Measurements from ENCODE around the gene SAV1. TPM values are rescaled to one million over a fixed set of nuclear protein-coding genes. Genes with fewer than 3 reads are reported as not detected.

SAV1 gene
- total RNA-seq, 2 experiments from 2014 or later, result 10.4 to 17.9 TPM

DNA sequence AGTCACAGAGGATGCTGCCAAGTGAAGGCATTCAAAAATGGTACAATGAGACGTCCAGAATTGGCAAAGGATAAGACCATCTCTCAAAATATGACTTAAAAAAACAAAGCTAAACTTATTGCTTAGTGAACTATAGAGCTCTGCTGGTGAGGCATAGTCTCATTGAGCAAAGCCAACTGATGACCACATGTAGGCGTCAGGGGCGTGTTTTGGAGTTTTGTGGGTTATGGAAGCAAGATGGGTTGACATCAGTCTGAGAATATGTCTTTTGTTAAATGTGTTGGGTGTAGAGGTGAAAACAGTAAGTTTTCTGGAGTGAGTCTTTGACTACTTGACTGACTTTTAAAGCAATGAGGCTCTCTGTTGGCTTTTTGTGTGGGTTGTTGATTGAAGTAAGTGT is 60.9 kb downstream of the SAV1 start:
- Histone ChIP-seq H3K4me3 (ENCODE audit: low read depth, low read length, poor library complexity, severe bottlenecking) (no peak overlapping the region), H3K9me3 (ENCODE audit: low read length) (no peaks in the 10 kb centered on the region), H3K4me1 (ENCODE audit: insufficient read depth, low read length, poor library complexity, severe bottlenecking) (no peaks in the 10 kb centered on the region), H3K79me2 (ENCODE audit: insufficient read depth, low read depth, low read length) (no peaks in the 10 kb centered on the region), H4K20me1 (ENCODE audit: insufficient read depth, low read length) (no peaks in the 10 kb centered on the region), H2AFZ (ENCODE audit: low read length) (no peak overlapping the region), H3K9me2 (ENCODE audit: insufficient read depth, low read length) (no peaks in the 10 kb centered on the region), H3K4me2 (ENCODE audit: low read length) (no peak overlapping the region), H3K27ac (ENCODE audit: low read depth, low read length, poor library complexity, severe bottlenecking) (no peak overlapping the region), H3K36me3 (ENCODE audit: insufficient read depth, low read length) (no peaks in the 10 kb centered on the region)
- ChIA-PET CTCF (ENCODE audit: unreplicated experiment) (no interaction called here), POLR2A (interaction anchor here (0.5 to 0.7 kb wide), 2 partner anchors 1470 to 1782 kb away, joined by 3 read pairs; no protein-coding TSS in a partner anchor)
- no TSS peak for BruUV-seq (replicated peaks)
- no peak for TF ChIP-seq EZH2phosphoT487 (IDR thresholded peaks at IDR 0.05; ENCODE audit: borderline replicate concordance, low read depth, low read length)
- TF ChIP-seq, protein P1, sequence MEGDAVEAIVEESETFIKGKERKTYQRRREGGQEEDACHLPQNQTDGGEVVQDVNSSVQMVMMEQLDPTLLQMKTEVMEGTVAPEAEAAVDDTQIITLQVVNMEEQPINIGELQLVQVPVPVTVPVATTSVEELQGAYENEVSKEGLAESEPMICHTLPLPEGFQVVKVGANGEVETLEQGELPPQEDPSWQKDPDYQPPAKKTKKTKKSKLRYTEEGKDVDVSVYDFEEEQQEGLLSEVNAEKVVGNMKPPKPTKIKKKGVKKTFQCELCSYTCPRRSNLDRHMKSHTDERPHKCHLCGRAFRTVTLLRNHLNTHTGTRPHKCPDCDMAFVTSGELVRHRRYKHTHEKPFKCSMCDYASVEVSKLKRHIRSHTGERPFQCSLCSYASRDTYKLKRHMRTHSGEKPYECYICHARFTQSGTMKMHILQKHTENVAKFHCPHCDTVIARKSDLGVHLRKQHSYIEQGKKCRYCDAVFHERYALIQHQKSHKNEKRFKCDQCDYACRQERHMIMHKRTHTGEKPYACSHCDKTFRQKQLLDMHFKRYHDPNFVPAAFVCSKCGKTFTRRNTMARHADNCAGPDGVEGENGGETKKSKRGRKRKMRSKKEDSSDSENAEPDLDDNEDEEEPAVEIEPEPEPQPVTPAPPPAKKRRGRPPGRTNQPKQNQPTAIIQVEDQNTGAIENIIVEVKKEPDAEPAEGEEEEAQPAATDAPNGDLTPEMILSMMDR (conservative IDR thresholded peaks at IDR 0.05; ENCODE audit: low read length), result no peak
- DNase-seq (ENCODE audit: low spot score), result no peak
- intact Hi-C loops (cut with micrococcal nuclease; ENCODE audit: unreplicated experiment), result loop anchor here (10.0 kb wide), 1 partner anchor 608 kb away; no protein-coding TSS in a partner anchor

DNA sequence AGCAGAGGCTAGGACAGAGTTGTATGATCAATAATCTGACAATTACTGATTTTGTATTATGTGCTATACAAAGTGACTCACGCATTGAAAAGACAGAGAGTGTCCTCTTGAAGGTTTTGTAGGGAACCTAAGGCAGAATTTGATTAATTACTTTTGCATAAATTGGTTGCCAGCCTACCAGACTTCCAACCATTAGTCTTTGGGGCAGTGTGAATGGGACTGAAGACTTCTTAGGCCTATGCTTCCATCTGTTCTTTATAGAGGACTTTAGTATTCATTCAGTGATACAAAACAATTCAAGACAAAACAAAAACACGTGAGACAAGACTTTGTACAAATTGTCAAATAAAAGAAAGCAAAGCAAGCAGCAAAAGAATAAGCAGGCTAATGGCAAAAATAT is 61.6 kb downstream of the SAV1 start:
- no peak for DNase-seq (ENCODE audit: low spot score)
- no TSS peak for BruUV-seq (replicated peaks)
- Histone ChIP-seq H3K4me3 (ENCODE audit: low read depth, low read length, poor library complexity, severe bottlenecking) (no peak overlapping the region), H4K20me1 (ENCODE audit: insufficient read depth, low read length) (no peaks in the 10 kb centered on the region), H3K9me3 (ENCODE audit: low read length) (no peaks in the 10 kb centered on the region), H3K4me2 (ENCODE audit: low read length) (no peak overlapping the region), H3K36me3 (ENCODE audit: insufficient read depth, low read length) (no peaks in the 10 kb centered on the region), H3K9me2 (ENCODE audit: insufficient read depth, low read length) (no peaks in the 10 kb centered on the region), H3K4me1 (ENCODE audit: insufficient read depth, low read length, poor library complexity, severe bottlenecking) (no peaks in the 10 kb centered on the region), H3K79me2 (ENCODE audit: insufficient read depth, low read depth, low read length) (no peaks in the 10 kb centered on the region), H3K27ac (ENCODE audit: low read depth, low read length, poor library complexity, severe bottlenecking) (no peak overlapping the region), H2AFZ (ENCODE audit: low read length) (no peak overlapping the region)
- CTCF ChIA-PET (ENCODE audit: unreplicated experiment), result no interaction called here
- POLR2A ChIA-PET, result interaction anchor here (0.7 to 1.3 kb wide), 2 partner anchors 27 to 488 kb away, joined by 3 read pairs; no protein-coding TSS in a partner anchor
- intact Hi-C loops (cut with micrococcal nuclease; ENCODE audit: unreplicated experiment), result loop anchor here (10.0 kb wide), 1 partner anchor 608 kb away; no protein-coding TSS in a partner anchor
- TF ChIP-seq, protein P1 (conservative IDR thresholded peaks at IDR 0.05; ENCODE audit: low read length), result no peak
- no peak for TF ChIP-seq EZH2phosphoT487 (IDR thresholded peaks at IDR 0.05; ENCODE audit: borderline replicate concordance, low read depth, low read length)

DNA sequence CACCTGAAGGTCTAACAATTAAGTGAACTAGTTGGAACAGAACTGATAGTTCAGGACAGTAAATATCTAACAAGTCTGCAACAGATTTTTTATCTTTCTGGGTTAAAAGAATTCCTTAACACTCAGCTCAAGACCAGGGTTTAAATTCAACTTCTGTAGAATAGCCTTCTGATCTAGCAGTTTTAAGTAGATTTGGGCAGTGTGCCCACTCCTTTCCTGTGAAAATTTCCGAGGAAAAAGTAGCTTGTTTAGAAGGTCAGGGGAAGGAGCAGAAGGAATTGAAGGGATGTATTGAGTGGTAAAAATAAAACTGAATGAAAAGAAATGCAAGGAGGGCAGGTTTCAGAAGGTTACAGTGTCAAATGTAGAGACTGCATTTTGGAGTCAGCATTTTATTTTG is 62.3 kb downstream of the SAV1 start:
- no peak overlapping the region for H3K4me3 ChIP-seq (ENCODE audit: low read depth, low read length, poor library complexity, severe bottlenecking)
- no peaks in the 10 kb centered on the region for H4K20me1 ChIP-seq (ENCODE audit: insufficient read depth, low read length)
- H3K9me3 ChIP-seq (ENCODE audit: low read length), result no peaks in the 10 kb centered on the region
- no peak overlapping the region for H2AFZ ChIP-seq (ENCODE audit: low read length)
- no peak for TF ChIP-seq EZH2phosphoT487 (IDR thresholded peaks at IDR 0.05; ENCODE audit: borderline replicate concordance, low read depth, low read length)
- TF ChIP-seq, protein P1 (conservative IDR thresholded peaks at IDR 0.05; ENCODE audit: low read length), result no peak
- no peak overlapping the region for H3K27ac ChIP-seq (ENCODE audit: low read depth, low read length, poor library complexity, severe bottlenecking)
- BruUV-seq (replicated peaks), result no TSS peak
- no peak overlapping the region for H3K4me2 ChIP-seq (ENCODE audit: low read length)
- H3K79me2 ChIP-seq (ENCODE audit: insufficient read depth, low read depth, low read length), result no peaks in the 10 kb centered on the region
- DNase-seq (ENCODE audit: low spot score), result no peak
- H3K4me1 ChIP-seq (ENCODE audit: insufficient read depth, low read length, poor library complexity, severe bottlenecking), result no peaks in the 10 kb centered on the region
- intact Hi-C loops (cut with micrococcal nuclease; ENCODE audit: unreplicated experiment), result loop anchor here (10.0 kb wide), 1 partner anchor 609 kb away; no protein-coding TSS in a partner anchor
- CTCF ChIA-PET (ENCODE audit: unreplicated experiment), result no interaction called here
- POLR2A ChIA-PET, result interaction anchor here (0.6 to 1.3 kb wide), 4 partner anchors 14 to 488 kb away, joined by 3 to 4 read pairs (median 3); no protein-coding TSS in a partner anchor
- H3K9me2 ChIP-seq (ENCODE audit: insufficient read depth, low read length), result no peaks in the 10 kb centered on the region
- no peaks in the 10 kb centered on the region for H3K36me3 ChIP-seq (ENCODE audit: insufficient read depth, low read length)

Data from OCI-LY7 (cell line).